H1 (cell line): ENCODE results near the gene ADK. TPM values are rescaled to one million over a fixed set of nuclear protein-coding genes. Genes with fewer than 3 reads are reported as not detected.

Experiments
- CTCF ChIA-PET: fragments of 300-600 bp; sonication (Branson Sonifier 250); formaldehyde crosslinking; loops from one replicate; lab custom pipeline; 2021; ENCODE audit not compliant: partially characterized antibody; lab: Charles Lee
- POLR2A ChIA-PET: fragments of 300-600 bp; sonication (Branson Sonifier 250); formaldehyde crosslinking; loops from one replicate; lab custom pipeline; 2021; ENCODE audit warnings: inconsistent platforms; ENCODE audit not compliant: partially characterized antibody; lab: Charles Lee
- DNase-seq, 2 experiments: peaks; one replicate each; pipeline versions ENCODE4 v3.0.0 to v3.0.0-alpha.2; 2010 to 2022; ENCODE audit warnings: low spot score in 2 of 2, low read depth in 1 of 2, mixed read lengths in 1 of 2
- FAIRE-seq: peaks from 2 replicates; lab custom pipeline; 2011; peaks lifted over from hg19 to GRCh38; lab: Jason Lieb, UNC
- H2AFZ ChIP-seq: 2 replicates; pipeline ENCODE4 v1.8.1; 2012; ENCODE audit warnings: low read length, inconsistent platforms
- H2AK5ac ChIP-seq: 2 replicates; pipeline ENCODE4 v1.6.1; 2013; ENCODE audit warnings: low read depth, low read length
- H2BK120ac ChIP-seq: replicated peaks from 2 replicates; pipeline ENCODE3; 2013; ENCODE audit warnings: low read depth, low read length, inconsistent platforms
- H2BK12ac ChIP-seq: 2 replicates; pipeline ENCODE4 v1.6.1; 2013; ENCODE audit warnings: low read depth, low read length
- H2BK15ac ChIP-seq: 2 replicates; pipeline ENCODE4 v1.6.1; 2013; ENCODE audit warnings: low read length
- H2BK20ac ChIP-seq: 2 replicates; pipeline ENCODE4 v1.6.1; 2013; ENCODE audit warnings: low read length
- H2BK5ac ChIP-seq: 2 replicates; pipeline ENCODE4 v1.6.1; 2013; ENCODE audit warnings: low read depth, low read length
- H3K14ac ChIP-seq: 2 replicates; pipeline ENCODE4 v1.6.1; 2013; ENCODE audit warnings: inconsistent platforms; ENCODE audit not compliant: insufficient read length
- H3K18ac ChIP-seq: 2 replicates; pipeline ENCODE4 v1.6.1; 2013; ENCODE audit warnings: low read length; ENCODE audit errors: extremely low read depth
- H3K23ac ChIP-seq: 2 replicates; pipeline ENCODE4 v1.6.1; 2013; ENCODE audit warnings: inconsistent platforms; ENCODE audit not compliant: insufficient read length
- H3K23me2 ChIP-seq: 2 replicates; pipeline ENCODE4 v1.6.1; 2013; ENCODE audit warnings: low read depth, low read length
- H3K27ac ChIP-seq: 2 replicates; pipeline ENCODE4 v1.6.1; 2011; ENCODE audit warnings: low read depth, low read length, inconsistent platforms
- H3K27me3 ChIP-seq, 4 experiments: replicated peaks in 1 of 4; 1 replicate in 1 of 4; 2 replicates in 3 of 4; pipeline versions ENCODE4 v1.6.1 to v1.8.1; 2011 to 2013; ENCODE audit warnings: low read length in 3 of 4, mild to moderate bottlenecking in 3 of 4, inconsistent platforms in 2 of 4, mixed read lengths in 2 of 4, moderate library complexity in 1 of 4; ENCODE audit not compliant: control insufficient read depth in 3 of 4, insufficient read depth in 3 of 4; ENCODE audit errors: extremely low read depth in 1 of 4
- H3K36me3 ChIP-seq, 4 experiments: 2 replicates each; pipeline versions ENCODE4 v1.6.1 to v1.8.1; 2011 to 2013; ENCODE audit warnings: mild to moderate bottlenecking in 4 of 4, low read length in 3 of 4, moderate library complexity in 2 of 4, control low read depth in 1 of 4, inconsistent platforms in 1 of 4; ENCODE audit not compliant: insufficient read depth in 4 of 4, control insufficient read depth in 2 of 4
- H3K4ac ChIP-seq: replicated peaks from 2 replicates; pipeline ENCODE3; 2013; ENCODE audit warnings: low read length, low read depth, mixed read lengths, inconsistent platforms; ENCODE audit not compliant: insufficient read length
- H3K4me1 ChIP-seq, 4 experiments: replicated peaks in 1 of 4; 1 replicate in 1 of 4; 2 replicates in 3 of 4; pipeline versions ENCODE4 v1.6.1 to v1.8.1; 2011 to 2013; ENCODE audit warnings: low read length in 3 of 4, inconsistent platforms in 2 of 4, mixed read lengths in 1 of 4; ENCODE audit not compliant: insufficient read depth in 4 of 4, control insufficient read depth in 3 of 4
- H3K4me2 ChIP-seq, 2 experiments: 2 replicates each; pipeline versions ENCODE4 v1.6.1 to v1.8.1; 2011 to 2013; ENCODE audit warnings: low read depth in 2 of 2, low read length in 2 of 2, control low read depth in 1 of 2, inconsistent platforms in 1 of 2, mild to moderate bottlenecking in 1 of 2; ENCODE audit not compliant: insufficient read depth in 1 of 2
- H3K4me3 ChIP-seq, 4 experiments: fragments of 200-600, 300-600 bp in 1 of 4; sonication (generic), shearing (Covaris generic), sonication (Bioruptor Twin) in 1 of 4; 2 replicates each; pipeline versions ENCODE4 v1.5.1 to v1.8.1; 2011 to 2016; ENCODE audit warnings: low read length in 4 of 4, low read depth in 3 of 4, control low read depth in 2 of 4, inconsistent platforms in 2 of 4, mild to moderate bottlenecking in 2 of 4, mixed read lengths in 1 of 4, moderate library complexity in 1 of 4; ENCODE audit not compliant: insufficient read depth in 2 of 4; ENCODE audit errors: extremely low read depth in 1 of 4
- H3K56ac ChIP-seq: replicated peaks from 2 replicates; pipeline ENCODE3; 2013; ENCODE audit warnings: low read depth, mild to moderate bottlenecking, mixed read lengths, low read length, inconsistent platforms; ENCODE audit not compliant: insufficient read length
- H3K79me1 ChIP-seq: 2 replicates; pipeline ENCODE4 v1.6.1; 2013; ENCODE audit warnings: low read depth, low read length, control low read depth
- H3K79me2 ChIP-seq, 2 experiments: 2 replicates each; pipeline versions ENCODE4 v1.6.1 to v1.8.1; 2012 to 2013; ENCODE audit warnings: low read length in 2 of 2, mild to moderate bottlenecking in 2 of 2, inconsistent platforms in 1 of 2; ENCODE audit not compliant: insufficient read depth in 2 of 2, control insufficient read depth in 1 of 2
- H3K9ac ChIP-seq, 4 experiments: replicated peaks in 1 of 4; 1 replicate in 1 of 4; 2 replicates in 3 of 4; pipeline versions ENCODE4 v1.6.1 to v1.8.1; 2011 to 2013; ENCODE audit warnings: low read depth in 3 of 4, low read length in 3 of 4, control low read depth in 2 of 4, mild to moderate bottlenecking in 2 of 4, moderate library complexity in 2 of 4, inconsistent platforms in 1 of 4; ENCODE audit errors: extremely low read depth in 1 of 4
- H3K9me3 ChIP-seq, 2 experiments: 2 replicates each; pipeline versions ENCODE4 v1.6.1 to v1.8.1; 2012 to 2013; ENCODE audit warnings: mild to moderate bottlenecking in 2 of 2, moderate library complexity in 2 of 2, control low read depth in 1 of 2, inconsistent platforms in 1 of 2, low read depth in 1 of 2, low read length in 1 of 2, mixed read lengths in 1 of 2; ENCODE audit not compliant: insufficient read depth in 2 of 2
- H4K20me1 ChIP-seq, 2 experiments: replicated peaks in 1 of 2; 2 replicates each; pipeline versions ENCODE3 to v1.8.1; 2011 to 2013; ENCODE audit warnings: inconsistent platforms in 2 of 2, low read length in 2 of 2, mild to moderate bottlenecking in 1 of 2; ENCODE audit not compliant: insufficient read depth in 2 of 2, control insufficient read depth in 1 of 2
- H4K5ac ChIP-seq: 2 replicates; pipeline ENCODE4 v1.6.1; 2013; ENCODE audit warnings: low read length, low read depth, mixed read lengths, inconsistent platforms; ENCODE audit not compliant: insufficient read length
- H4K8ac ChIP-seq: 2 replicates; pipeline ENCODE4 v1.8.0; 2013; ENCODE audit warnings: mild to moderate bottlenecking, moderate library complexity, low read length, inconsistent platforms; ENCODE audit not compliant: insufficient read depth; ENCODE audit errors: extremely low read depth
- H4K91ac ChIP-seq: replicated peaks from 2 replicates; pipeline ENCODE3; 2013; ENCODE audit warnings: low read length, mixed read lengths, inconsistent platforms; ENCODE audit not compliant: insufficient read length
- ATF2 ChIP-seq: IDR thresholded peaks from 2 replicates; pipeline ENCODE4 v1.6.1; 2012; ENCODE audit warnings: low read length, inconsistent platforms
- ATF3 ChIP-seq: IDR thresholded peaks from 2 replicates; pipeline ENCODE4 v1.6.1; 2011; ENCODE audit warnings: low read depth, mild to moderate bottlenecking, low read length; ENCODE audit not compliant: insufficient read depth
- E2F6 ChIP-seq: IDR thresholded peaks from 2 replicates; pipeline ENCODE4 v1.6.1; 2012; ENCODE audit warnings: inconsistent platforms
- HDAC2 ChIP-seq, 2 experiments: fragments of 300-600 bp in 1 of 2; sonication (generic) in 1 of 2; IDR thresholded peaks; 2 replicates each; pipeline ENCODE4 v1.6.1; 2011 to 2012; ENCODE audit warnings: low read depth in 2 of 2, low read length in 2 of 2, mild to moderate bottlenecking in 2 of 2, moderate library complexity in 2 of 2, borderline replicate concordance in 1 of 2, inconsistent platforms in 1 of 2
- PHF8 ChIP-seq: fragments of 200-600 bp; sonication (generic); conservative IDR thresholded peaks from 2 replicates; pipeline ENCODE4 v1.7.1; 2012; ENCODE audit warnings: low read depth, mild to moderate bottlenecking, inconsistent platforms, low read length, moderate library complexity
- SIRT6 ChIP-seq: IDR thresholded peaks from one replicate; pipeline ENCODE4 v1.7.1; 2012; ENCODE audit warnings: low read length, inconsistent platforms
- TBP ChIP-seq: IDR thresholded peaks from 2 replicates; pipeline ENCODE4 v1.6.1; 2011; ENCODE audit warnings: low read depth, low read length, improper control_type of control experiment
- WGBS, 2 experiments: shearing (Covaris generic) in 1 of 2; methylation state at CpG; one replicate each; pipeline versions ENCODE4 v1.1.6 to v1.1.7; 2013 to 2015; ENCODE audit warnings: low lambda C conversion rate in 2 of 2, mixed read lengths in 2 of 2, inconsistent platforms in 1 of 2, low coverage in 1 of 2, missing lambda C conversion rate in 1 of 2; ENCODE audit not compliant: insufficient replicate concordance in 2 of 2, insufficient coverage in 1 of 2, insufficient read length in 1 of 2; ENCODE audit errors: extremely low coverage in 1 of 2, missing lambda C conversion rate in 1 of 2; 5-methylcytosine and 5-hydroxymethylcytosine counted together
- polyA plus RNA-seq, 7 experiments: library from polyadenylated mRNA; depleted of rRNA in 3 of 7; stranded (reverse) in 5 of 7; unstranded in 2 of 7; fragments of >200 nt in 5 of 7; fragments of 200-250 nt in 2 of 7; gene quantifications; 1 replicate in 5 of 7; 2 replicates in 1 of 7; 4 replicates in 1 of 7; pipeline versions ENCODE4 v1.2.1 to v1.2.3, GENCODE V29; 2011 to 2013; ENCODE audit warnings: missing spikeins in 2 of 7, mixed read lengths in 2 of 7
- total RNA-seq: library from RNA; stranded (reverse); fragmentation: NEBNext Ultra II Directional; extraction: Animal tissue kit (Norgen Biotek cat#: 25700); gene quantifications from 2 replicates; pipeline ENCODE4 v1.2.1, GENCODE V29; 2021

ADK gene
- total and polyA plus RNA-seq, 2 of the 8 experiments (the other 6 are each of a cell fraction or from before 2014, with no cell fraction given): 12.3 to 42.4 TPM

DNA sequence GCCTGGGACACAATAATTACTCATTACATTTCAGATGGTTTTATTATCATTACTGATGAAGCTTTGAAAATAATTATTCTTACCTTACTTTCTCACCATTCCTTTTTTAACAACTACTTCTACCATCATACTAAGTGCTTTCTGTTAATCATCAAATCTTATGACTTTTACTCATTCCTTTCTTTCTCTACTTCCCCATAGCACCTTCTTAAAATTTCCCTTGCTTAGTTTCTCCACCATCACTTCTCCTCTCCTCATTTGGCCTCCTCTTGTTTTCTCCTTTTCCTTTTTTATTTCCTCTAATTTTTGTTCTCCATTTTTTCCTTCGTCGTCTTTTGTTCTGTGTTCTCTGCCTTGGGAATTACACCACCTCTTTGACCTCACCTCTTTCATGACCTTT, 372.2 kb downstream of the ADK start:
- no peak overlapping the region for H2BK15ac ChIP-seq
- no peak overlapping the region for H2BK120ac ChIP-seq
- ChIA-PET POLR2A (no interaction called here), CTCF (no interaction called here)
- no peaks in the 10 kb centered on the region for H3K27me3 ChIP-seq
- no peaks in the 10 kb centered on the region for H3K36me3 ChIP-seq
- no peak overlapping the region for H2AFZ ChIP-seq
- H4K91ac ChIP-seq: no peak overlapping the region
- H4K5ac ChIP-seq: no peak overlapping the region
- no peak overlapping the region for H2BK12ac ChIP-seq
- H3K4me2 ChIP-seq: no peak overlapping the region
- H2BK20ac ChIP-seq: no peak overlapping the region
- H3K79me1 ChIP-seq: no peaks in the 10 kb centered on the region
- H3K18ac ChIP-seq: no peak overlapping the region
- H3K56ac ChIP-seq: no peak overlapping the region
- no peak overlapping the region for H3K27ac ChIP-seq
- no peak overlapping the region for H2AK5ac ChIP-seq
- H4K20me1 ChIP-seq: no peaks in the 10 kb centered on the region
- H3K9ac ChIP-seq: no peak overlapping the region
- no peak overlapping the region for H3K4me3 ChIP-seq
- no peak for DNase-seq
- WGBS, 2 experiments: 96% methylated on average over 2 of the region's 2 CpGs; no CpG with 5 or more reads in 1 of the 2 experiments
- H3K23ac ChIP-seq: no peak overlapping the region
- FAIRE-seq: no peak
- no peaks in the 10 kb centered on the region for H3K9me3 ChIP-seq
- no peak overlapping the region for H4K8ac ChIP-seq
- no peak for TF ChIP-seq ATF3
- TF ChIP-seq HDAC2 (IDR thresholded peaks at IDR 0.05; ENCODE audit: borderline replicate concordance in 1 of 2, low read depth in 2 of 2, low read length in 2 of 2): no peak
- TF ChIP-seq ATF2: no peak
- TF ChIP-seq E2F6: no peak
- TF ChIP-seq TBP: no peak
- no peak for TF ChIP-seq SIRT6
- no peak for TF ChIP-seq PHF8
- H3K23me2 ChIP-seq: no peaks in the 10 kb centered on the region; the same call in 1 of the 2 replicates
- H3K4me1 ChIP-seq: peaks cover 0 to 6% (median under 1%) of the 10 kb centered on the region in 4 experiments; a peak in 1 of 7 replicates
- no peak overlapping the region for H3K4ac ChIP-seq
- no peak overlapping the region for H3K14ac ChIP-seq
- no peak overlapping the region for H2BK5ac ChIP-seq
- H3K79me2 ChIP-seq: no peaks in the 10 kb centered on the region
